NCI-H1417 treated with DMSO at 0.1 percent for 48 hours (cell line): ENCODE data around the gene LRRFIP2.
"Not testable (repeated sequence)": the region's sequence is repeated elsewhere in the genome, so short reads cannot be mapped to it uniquely, and the experiment has no call there.

Source experiments
- DNase-seq: peaks from one replicate; lab custom pipeline; 2025; lab: John Stamatoyannopoulos, UW

Gene LRRFIP2

GRCh38 chr3:37144806-37145205 lies 29.6 kb downstream of the LRRFIP2 start:
- DNase-seq: no peak

- no peak for DNase-seq
These were observed 30.6 kb downstream of the LRRFIP2 start for GRCh38 chr3:37143821-37144220.

- DNase-seq: no peak
These were observed 32.7 kb downstream of the LRRFIP2 start for GRCh38 chr3:37141676-37142075.

- no peak for DNase-seq
These were observed 33.4 kb downstream of the LRRFIP2 start for GRCh38 chr3:37140899-37141541.

- DNase-seq: no peak
These were observed 34.8 kb downstream of the LRRFIP2 start for GRCh38 chr3:37139567-37140052.

GRCh38 chr3:37138816-37139215 lies 35.6 kb downstream of the LRRFIP2 start:
- DNase-seq: no peak

GRCh38 chr3:37137516-37137915 lies 36.9 kb downstream of the LRRFIP2 start:
- DNase-seq: no peak

- DNase-seq: no peak
These were observed 38.3 kb downstream of the LRRFIP2 start for GRCh38 chr3:37136067-37136466.

- DNase-seq: no peak
These were observed 38.8 kb downstream of the LRRFIP2 start for GRCh38 chr3:37135561-37135960.

GRCh38 chr3:37132334-37132733 lies 42.0 kb downstream of the LRRFIP2 start:
- DNase-seq: no peak

GRCh38 chr3:37131860-37132144 lies 42.6 kb downstream of the LRRFIP2 start:
- no peak for DNase-seq

- DNase-seq: no peak
These were observed 43.2 kb downstream of the LRRFIP2 start for GRCh38 chr3:37130984-37131859.

- DNase-seq: no peak
These were observed 43.9 kb downstream of the LRRFIP2 start for GRCh38 chr3:37130448-37130847.

GRCh38 chr3:37129871-37130270 lies 44.5 kb downstream of the LRRFIP2 start:
- DNase-seq: no peak

- DNase-seq: no peak
These were observed 47.0 kb downstream of the LRRFIP2 start for GRCh38 chr3:37127340-37127739.

- DNase-seq: no peak
These were observed 47.5 kb downstream of the LRRFIP2 start for GRCh38 chr3:37126856-37127255.

GRCh38 chr3:37125195-37126073 lies 48.9 kb downstream of the LRRFIP2 start:
- no peak for DNase-seq

GRCh38 chr3:37124435-37124834 lies 49.9 kb downstream of the LRRFIP2 start:
- no peak for DNase-seq

GRCh38 chr3:37123292-37123691 lies 51.1 kb downstream of the LRRFIP2 start:
- no peak for DNase-seq

GRCh38 chr3:37122069-37122468 lies 52.3 kb downstream of the LRRFIP2 start:
- DNase-seq: not testable (repeated sequence)

GRCh38 chr3:37118163-37118562 lies 56.2 kb downstream of the LRRFIP2 start:
- DNase-seq: no peak

- no peak for DNase-seq
These were observed 56.8 kb downstream of the LRRFIP2 start for GRCh38 chr3:37117548-37117947.

- DNase-seq: no peak
These were observed 57.4 kb downstream of the LRRFIP2 start for GRCh38 chr3:37116998-37117397.
